ENCODE measurements around the gene DISP2. TPM values are rescaled to one million over a fixed set of nuclear protein-coding genes. Genes with fewer than 3 reads are reported as not detected.
A peak's percentile ranks its signal among the peaks of the same experiment; 100 is the strongest.

DISP2 gene
- total and polyA plus RNA-seq, 4 donors: under 0.01 to 0.23 (median under 0.01) TPM; not detected in 1

DNA sequence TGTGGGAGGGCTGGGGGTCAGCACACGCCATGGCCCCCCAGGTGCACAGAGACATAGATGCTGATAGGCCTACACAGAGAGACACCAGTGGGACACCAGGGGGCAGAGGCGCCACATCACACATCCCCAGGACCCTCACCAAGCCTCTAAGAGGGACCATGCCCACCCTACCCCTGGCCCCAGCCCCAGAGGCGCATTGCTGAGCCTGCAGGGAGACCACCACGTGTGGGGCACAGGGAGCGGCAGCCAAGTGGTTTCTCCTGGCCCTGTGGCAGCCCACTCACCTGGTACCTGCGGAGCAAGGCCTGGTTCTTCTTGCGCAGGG, 18.4 kb upstream of the DISP2 start:
- DNase-seq (ENCODE audit: low spot score): no peak
- H3K4me1 ChIP-seq (ENCODE audit: control insufficient read depth in 4 of 4, insufficient read depth in 4 of 4, low read length in 3 of 4): peaks cover 7 to 32% (median 22%) of the 10 kb centered on the region in 4 donors
- H3K27me3 ChIP-seq (ENCODE audit: control insufficient read depth in 4 of 4, insufficient read depth in 4 of 4, low read length in 3 of 4): no peaks in the 10 kb centered on the region
- H3K27ac ChIP-seq (ENCODE audit: low read depth in 1 of 2, low read length in 2 of 2): peak overlapping the region; percentile 54 to 79
- H3K4me3 ChIP-seq (ENCODE audit: low read depth in 1 of 3, low read length in 3 of 3): no peak overlapping the region
- TF ChIP-seq RAD21 (IDR thresholded peaks at IDR 0.05): no peak
- H3K36me3 ChIP-seq (ENCODE audit: control insufficient read depth in 4 of 4, insufficient read depth in 3 of 4, low read depth in 1 of 4, low read length in 3 of 4): no peaks in the 10 kb centered on the region
- H3K9ac ChIP-seq (ENCODE audit: low read depth in 1 of 2, low read length in 2 of 2): peak overlapping the region; percentile 10 to 41
- no peaks in the 10 kb centered on the region for H3K9me3 ChIP-seq (ENCODE audit: control insufficient read depth in 4 of 4, low read length in 3 of 4)
- 88% methylated on average over 7 of the region's 7 CpGs for WGBS

DNA sequence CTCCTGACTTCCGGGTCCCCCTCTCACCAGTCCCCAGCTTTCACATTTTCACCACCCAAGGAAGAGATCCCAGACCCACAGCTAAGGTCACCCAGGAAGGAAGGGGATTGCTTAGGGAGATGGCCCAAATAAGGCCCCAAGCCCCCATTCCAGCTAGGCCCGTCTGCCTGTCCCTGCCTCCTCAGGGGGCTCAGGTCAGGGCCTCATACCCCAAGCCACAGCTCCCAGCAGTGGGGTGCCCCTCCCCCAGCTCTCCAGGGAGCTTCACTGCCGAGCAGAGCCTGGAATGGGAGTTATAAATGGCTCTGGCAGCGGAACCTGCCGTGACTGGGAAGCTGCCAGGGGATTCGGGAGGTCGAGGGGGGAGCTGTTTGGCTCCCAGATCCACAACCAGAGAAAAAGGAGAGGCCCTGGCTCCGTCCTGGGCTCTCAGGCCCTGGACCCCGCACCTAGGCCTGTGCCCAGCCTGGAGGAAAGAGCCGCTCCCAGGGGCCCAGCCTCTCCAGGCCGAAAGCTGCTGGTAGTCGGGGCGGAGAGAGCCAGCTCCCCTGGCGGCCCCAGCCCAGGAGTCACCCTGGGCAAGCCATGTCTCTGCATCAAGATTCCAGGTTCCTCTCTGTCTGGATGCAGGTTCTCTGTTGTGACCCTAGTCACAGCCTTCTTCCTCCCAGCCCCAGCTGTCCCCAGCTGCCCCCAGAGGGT, 17.8 kb upstream of the DISP2 start:
- no peak for DNase-seq (ENCODE audit: low spot score)
- no peaks in the 10 kb centered on the region for H3K9me3 ChIP-seq (ENCODE audit: control insufficient read depth in 4 of 4, low read length in 3 of 4)
- H3K36me3 ChIP-seq (ENCODE audit: control insufficient read depth in 4 of 4, insufficient read depth in 3 of 4, low read depth in 1 of 4, low read length in 3 of 4): no peaks in the 10 kb centered on the region
- WGBS: 35% methylated on average over 14 of the region's 14 CpGs
- TF ChIP-seq NR2F2 (IDR thresholded peaks at IDR 0.05) (peak; percentile 48), JUND (IDR thresholded peaks at IDR 0.05) (no peak)
- no peaks in the 10 kb centered on the region for H3K27me3 ChIP-seq (ENCODE audit: control insufficient read depth in 4 of 4, insufficient read depth in 4 of 4, low read length in 3 of 4)
- peak overlapping the region; percentile 54 to 79 for H3K27ac ChIP-seq (ENCODE audit: low read depth in 1 of 2, low read length in 2 of 2)
- peaks cover 7 to 29% (median 20%) of the 10 kb centered on the region in 4 donors for H3K4me1 ChIP-seq (ENCODE audit: control insufficient read depth in 4 of 4, insufficient read depth in 4 of 4, low read length in 3 of 4)
- peak overlapping the region; percentile 10 to 41 for H3K9ac ChIP-seq (ENCODE audit: low read depth in 1 of 2, low read length in 2 of 2)
- peak overlapping the region in 2 of 3 donors; percentile 17 to 21 for H3K4me3 ChIP-seq (ENCODE audit: low read depth in 1 of 3, low read length in 3 of 3)

DNA sequence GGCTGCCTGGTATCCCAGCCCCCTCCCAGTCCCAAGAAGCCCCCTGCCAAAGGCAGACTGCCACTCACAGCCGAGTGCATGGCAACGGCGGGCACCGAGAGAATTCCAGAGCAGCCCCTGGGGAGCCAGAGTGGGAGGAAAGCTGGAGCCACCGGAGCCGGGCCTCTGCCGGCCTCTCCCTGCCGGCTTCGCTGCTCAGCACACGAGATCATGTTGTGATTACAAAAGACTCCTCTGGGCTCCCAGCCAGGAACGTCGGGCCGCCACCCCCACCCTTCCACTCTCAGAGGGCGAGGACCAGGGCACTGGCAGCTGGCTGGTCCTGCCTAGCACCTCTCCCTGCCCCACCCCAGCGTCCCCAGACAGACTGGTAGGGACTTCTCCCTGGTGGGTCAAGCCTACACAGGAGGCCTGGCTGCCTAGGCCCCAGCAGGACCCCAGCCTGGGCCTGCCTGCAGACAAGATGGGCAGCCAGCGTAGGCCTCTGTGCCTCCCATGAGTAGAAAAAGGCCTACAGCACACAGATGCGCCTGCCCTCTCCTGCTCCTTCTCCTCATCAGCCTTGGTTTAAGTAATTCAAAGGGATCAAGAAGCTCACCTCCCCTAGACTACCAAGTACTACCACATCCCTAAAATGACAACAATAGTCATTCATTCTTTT, 17.1 kb upstream of the DISP2 start, which contains the start of gene CCDC9B:
TSS of gene CCDC9B (minus strand) at position 200 of the 661 bp plus-strand sequence. CDS start at position 80, 120 bp downstream.
- TF ChIP-seq REST (IDR thresholded peaks at IDR 0.05) (peak; percentile 37), RAD21 (IDR thresholded peaks at IDR 0.05) (peak; percentile 32 to 36), RXRA (IDR thresholded peaks at IDR 0.05) (peak; percentile 43 to 55), NR2F2 (IDR thresholded peaks at IDR 0.05) (no peak), HNF4A (conservative IDR thresholded peaks at IDR 0.05) (peak; percentile 35 to 61)
- H3K9me3 ChIP-seq (ENCODE audit: control insufficient read depth in 4 of 4, low read length in 3 of 4): no peaks in the 10 kb centered on the region
- H3K27me3 ChIP-seq (ENCODE audit: control insufficient read depth in 4 of 4, insufficient read depth in 4 of 4, low read length in 3 of 4): no peaks in the 10 kb centered on the region
- peaks cover 7 to 29% (median 20%) of the 10 kb centered on the region in 4 donors for H3K4me1 ChIP-seq (ENCODE audit: control insufficient read depth in 4 of 4, insufficient read depth in 4 of 4, low read length in 3 of 4)
- WGBS: 17% methylated on average over 17 of the region's 17 CpGs
- peak within 1 kb of the TSS in 2 of 3 donors; percentile 17 to 21 for H3K4me3 ChIP-seq (ENCODE audit: low read depth in 1 of 3, low read length in 3 of 3)
- H3K27ac ChIP-seq (ENCODE audit: low read depth in 1 of 2, low read length in 2 of 2): peak within 1 kb of the TSS; percentile 54 to 79
- DNase-seq (ENCODE audit: low spot score): peak; percentile 86
- H3K9ac ChIP-seq (ENCODE audit: low read depth in 1 of 2, low read length in 2 of 2): peak within 1 kb of the TSS; percentile 10 to 41
- no peaks in the 10 kb centered on the region for H3K36me3 ChIP-seq (ENCODE audit: control insufficient read depth in 4 of 4, insufficient read depth in 3 of 4, low read depth in 1 of 4, low read length in 3 of 4)

Data from liver (tissue), 9 donors.